GM21423 (cell line): ENCODE data around the gene ITSN2.

Experiments
- ATAC-seq: cut with Tn5 transposase; IDR thresholded peaks from one replicate; pipeline ENCODE4 v1.9.1; 2021; ENCODE audit warnings: mild to moderate bottlenecking, moderate library complexity; ENCODE audit not compliant: unreplicated experiment

The ITSN2 gene

DNA sequence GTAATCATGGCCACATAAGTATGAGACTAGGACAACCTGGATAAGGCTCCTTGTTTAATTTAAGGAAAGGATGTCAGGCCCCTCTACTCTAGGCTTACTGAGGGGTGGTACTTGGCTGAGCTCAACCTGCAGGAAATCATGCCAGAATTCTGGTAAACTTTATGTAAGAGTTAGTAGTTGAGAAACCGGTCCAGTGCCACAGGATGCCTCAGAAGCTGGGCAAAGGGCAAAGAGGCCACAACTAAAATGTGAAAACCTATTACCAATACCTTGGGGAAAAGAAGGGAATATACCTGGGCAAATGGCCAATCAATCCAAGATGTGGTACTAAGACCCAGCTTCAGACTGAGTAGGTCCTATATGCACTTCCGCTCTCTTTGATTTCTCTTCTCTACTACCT lies 86.7 kb downstream of the ITSN2 start:
- no peak for ATAC-seq

DNA sequence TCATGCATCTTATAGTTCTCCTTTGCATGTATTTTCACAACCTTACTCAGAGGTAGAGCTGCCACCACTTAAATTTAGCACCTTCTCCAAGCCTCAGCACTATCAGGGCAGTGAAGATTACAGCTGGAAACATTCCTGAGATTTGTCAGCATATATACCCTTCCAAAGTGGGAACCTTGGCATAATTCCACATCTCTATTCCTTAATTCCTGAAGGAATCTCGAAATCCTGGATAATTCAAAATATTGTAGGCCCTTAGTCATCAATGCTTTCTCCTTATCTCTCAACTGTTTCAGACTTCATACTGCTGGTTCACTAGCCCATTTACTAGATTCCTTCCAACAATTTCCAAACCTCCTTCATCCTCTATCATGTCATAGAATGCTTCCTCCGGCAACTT lies 87.4 kb downstream of the ITSN2 start:
- ATAC-seq: no peak

DNA sequence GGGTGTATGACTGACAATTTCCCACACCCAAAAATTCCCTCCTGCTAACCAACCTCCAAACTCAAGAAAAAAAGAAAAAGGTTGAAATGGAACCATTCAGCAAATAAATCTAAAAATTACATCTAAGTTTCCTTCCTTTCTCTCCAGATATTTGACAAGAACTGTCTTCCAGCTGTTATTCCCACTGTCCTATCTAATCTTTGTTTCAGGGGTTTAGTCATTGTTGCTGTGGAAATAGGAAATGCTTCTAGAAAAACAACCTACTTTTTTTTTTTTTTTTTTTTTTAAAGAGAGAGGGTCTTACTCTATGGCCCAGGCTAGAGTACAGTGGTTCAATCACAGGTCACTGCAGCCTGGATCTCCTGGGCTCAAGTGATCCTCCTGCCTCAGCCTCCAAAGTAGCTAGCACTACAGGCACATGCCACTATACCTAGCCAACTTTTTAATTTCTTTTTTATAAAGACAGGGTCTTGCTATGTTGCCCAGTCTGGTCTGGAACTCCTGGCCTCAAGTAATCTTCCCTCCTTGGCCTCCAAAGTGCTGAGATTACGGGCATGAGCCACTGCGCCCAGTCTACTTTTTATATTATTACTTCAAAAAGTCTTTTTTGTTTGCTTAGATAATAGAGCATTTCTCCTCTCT lies 88.1 kb downstream of the ITSN2 start:
- ATAC-seq: no peak

DNA sequence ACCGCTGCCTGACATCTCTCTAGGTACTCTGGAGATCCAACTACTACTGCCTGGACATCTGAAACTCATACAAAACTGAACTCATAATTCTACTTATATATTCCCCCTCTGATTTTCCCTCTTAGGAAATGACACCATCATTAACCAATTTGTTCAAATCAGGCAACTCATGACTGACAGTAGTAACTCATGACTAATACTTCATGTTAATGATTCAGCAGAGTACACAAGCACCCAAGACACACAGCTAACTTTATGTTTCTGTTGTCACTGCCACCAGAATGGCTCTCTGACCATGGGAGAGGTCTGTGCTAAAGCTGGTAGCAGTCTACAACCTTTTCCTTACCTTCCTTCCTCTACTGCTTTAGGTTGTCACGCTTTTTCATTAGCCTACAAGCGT lies 91.1 kb downstream of the ITSN2 start:
- ATAC-seq: no peak

DNA sequence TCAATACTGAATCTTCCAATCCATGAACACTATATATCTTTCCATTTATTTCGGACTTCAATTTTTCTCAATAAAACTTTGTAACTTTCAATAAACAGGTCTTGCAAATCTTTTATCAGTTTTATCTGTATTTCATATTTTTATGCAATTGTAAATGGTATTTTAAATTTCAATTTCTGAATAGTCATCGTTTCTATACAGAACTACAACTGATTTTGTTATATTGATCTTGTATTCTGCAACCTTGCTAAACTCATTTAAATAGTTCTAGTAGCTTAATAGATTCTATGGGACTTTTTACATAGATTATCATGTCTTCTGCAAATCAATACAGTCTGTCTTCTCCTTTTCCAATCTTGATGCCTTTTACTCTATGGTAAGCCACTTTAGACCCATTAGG lies 95.1 kb downstream of the ITSN2 start:
- no peak for ATAC-seq

DNA sequence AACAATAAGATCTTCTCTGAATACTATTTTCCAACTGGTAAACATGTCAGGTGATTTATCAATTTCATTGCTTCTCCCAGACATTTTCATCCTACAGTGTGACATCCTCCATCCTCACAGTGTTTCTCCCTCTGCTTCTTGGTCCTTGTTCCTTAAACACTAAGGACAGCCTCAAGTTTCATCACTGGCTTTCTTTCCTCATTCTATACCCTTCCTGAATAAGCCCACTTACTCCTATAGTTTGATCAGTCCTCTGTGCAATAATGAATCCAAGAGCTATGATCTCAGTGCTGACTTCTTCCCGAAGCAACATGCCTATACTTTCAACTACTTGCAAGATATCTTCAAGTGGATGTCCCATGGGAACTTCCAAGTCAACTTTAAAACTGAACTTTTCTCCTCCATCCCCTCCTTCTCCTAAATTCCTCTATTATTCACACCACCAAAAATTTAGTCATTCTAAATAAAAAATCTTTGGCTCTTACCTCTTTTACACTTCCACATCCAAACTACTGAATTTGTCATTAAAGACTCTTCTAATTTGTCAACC lies 97.8 kb downstream of the ITSN2 start:
- no peak for ATAC-seq

DNA sequence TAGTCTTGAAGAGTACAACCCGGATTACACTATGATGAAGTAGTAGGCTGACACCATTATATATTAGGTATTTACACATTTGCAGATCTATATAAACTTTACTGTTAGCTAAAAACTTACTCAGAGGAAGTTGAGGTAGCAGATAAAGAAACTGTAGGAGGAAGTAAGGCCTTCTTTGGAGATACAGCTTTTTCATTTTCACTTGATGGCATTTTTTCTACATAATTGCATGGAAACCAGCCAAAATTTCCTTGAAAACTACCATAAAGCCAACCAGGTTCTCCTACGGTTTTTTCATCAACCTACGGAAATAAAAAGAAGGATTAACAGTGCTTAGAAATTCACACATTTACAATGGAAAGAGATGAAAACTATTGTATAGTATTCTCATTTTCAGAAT lies 98.9 kb downstream of the ITSN2 start:
- ATAC-seq: no peak

DNA sequence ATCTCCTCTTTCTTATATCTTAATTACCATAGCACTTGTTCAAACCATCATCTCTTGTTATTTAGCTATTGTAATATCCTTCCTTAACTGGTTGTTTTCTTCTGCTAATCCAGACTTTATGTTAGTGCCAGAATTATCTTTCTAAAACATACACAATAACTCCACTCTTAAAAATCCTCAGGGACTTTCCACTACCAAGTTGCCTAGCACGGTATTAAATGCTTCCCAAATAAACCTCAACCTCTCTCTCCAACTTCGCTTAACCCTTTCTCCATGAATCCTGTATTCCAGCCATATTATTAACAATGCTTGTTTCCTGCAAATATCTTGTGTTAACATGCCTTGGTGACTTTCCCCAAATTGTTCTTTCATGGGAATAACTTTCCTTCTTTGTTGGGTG lies 101.0 kb downstream of the ITSN2 start:
- ATAC-seq: no peak

DNA sequence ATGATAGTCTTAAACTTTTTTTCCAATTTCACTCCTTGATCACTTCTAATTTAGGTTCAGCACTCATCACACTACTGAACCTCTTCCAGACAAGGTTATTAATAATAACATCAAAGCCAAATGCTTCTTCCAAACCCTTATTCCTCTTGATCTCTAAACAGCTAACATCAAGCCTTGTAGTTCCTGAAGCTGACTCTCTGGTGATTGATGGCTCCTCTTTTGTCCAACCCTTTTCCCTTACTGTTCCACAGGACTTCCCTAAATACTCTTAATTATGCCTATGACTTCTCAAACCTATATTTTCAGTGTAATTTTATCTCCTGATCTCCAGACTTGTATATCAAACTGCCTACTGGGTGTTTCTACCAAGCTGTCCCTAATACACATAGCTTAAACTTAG lies 101.6 kb downstream of the ITSN2 start:
- ATAC-seq: no peak

DNA sequence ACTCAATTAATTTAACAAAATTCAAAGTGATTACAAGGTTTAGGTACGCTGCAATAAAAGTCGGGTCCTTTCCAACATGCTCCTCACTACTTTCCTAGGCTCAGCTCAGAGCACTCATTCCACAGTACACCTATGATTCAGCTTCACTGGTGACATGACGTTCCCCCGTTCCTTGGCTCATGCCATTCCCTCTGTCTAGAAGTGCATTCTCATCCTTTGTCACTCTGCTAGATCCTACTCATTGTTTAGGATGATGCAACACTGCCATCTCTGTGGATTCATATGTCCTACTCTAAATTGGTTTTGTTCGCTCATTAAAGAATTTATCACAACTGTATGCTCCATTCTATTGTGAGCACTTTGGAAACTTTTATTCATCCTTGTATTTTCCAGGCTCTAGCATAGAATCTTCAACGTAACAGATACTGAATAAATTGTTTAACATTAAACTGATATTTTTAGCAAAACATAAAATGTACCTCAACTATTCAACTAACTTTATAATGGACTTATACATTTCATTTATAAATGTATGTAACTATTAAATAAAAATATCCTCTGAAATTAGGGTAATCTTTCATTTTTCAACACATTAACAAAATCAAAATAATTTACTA lies 106.9 kb downstream of the ITSN2 start:
- ATAC-seq: no peak

DNA sequence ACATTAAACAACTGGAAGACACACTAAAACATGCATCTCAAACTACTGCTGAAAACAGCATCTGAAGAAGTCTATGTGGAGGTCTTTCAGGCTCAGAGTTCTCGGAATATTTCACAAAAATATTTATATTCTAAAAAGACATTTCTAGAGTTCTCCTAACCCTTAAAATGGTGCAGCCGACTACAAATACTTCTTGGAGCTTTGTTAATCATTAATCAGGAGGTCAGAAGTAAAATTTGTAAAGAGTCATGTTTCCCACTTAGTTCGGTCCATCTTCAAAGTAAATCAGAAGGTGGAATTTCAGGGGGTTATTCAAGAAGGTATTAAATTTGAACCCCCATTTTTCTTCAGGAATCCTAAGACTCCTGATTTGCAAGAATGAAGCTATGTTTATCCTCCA lies 112.7 kb downstream of the ITSN2 start:
- ATAC-seq: no peak

DNA sequence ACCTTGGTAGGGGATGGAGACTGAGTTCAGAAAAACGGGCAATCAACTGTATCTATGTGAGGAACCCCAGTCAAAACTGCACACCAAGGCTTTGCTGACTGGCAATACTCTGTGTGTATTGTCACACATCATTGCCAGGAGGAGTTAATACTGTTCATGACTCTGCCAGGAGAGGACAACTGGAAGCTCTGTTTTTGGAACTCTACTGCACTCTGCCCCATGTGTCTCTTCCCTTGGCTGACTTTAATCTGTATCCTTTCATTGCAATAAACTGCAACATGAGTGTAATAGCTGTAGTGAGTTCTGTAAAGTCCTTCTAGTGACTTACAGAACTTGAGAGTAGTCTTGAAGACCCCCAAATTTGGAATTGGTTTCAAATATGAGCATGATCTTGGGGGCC lies 113.2 kb downstream of the ITSN2 start:
- ATAC-seq: no peak

DNA sequence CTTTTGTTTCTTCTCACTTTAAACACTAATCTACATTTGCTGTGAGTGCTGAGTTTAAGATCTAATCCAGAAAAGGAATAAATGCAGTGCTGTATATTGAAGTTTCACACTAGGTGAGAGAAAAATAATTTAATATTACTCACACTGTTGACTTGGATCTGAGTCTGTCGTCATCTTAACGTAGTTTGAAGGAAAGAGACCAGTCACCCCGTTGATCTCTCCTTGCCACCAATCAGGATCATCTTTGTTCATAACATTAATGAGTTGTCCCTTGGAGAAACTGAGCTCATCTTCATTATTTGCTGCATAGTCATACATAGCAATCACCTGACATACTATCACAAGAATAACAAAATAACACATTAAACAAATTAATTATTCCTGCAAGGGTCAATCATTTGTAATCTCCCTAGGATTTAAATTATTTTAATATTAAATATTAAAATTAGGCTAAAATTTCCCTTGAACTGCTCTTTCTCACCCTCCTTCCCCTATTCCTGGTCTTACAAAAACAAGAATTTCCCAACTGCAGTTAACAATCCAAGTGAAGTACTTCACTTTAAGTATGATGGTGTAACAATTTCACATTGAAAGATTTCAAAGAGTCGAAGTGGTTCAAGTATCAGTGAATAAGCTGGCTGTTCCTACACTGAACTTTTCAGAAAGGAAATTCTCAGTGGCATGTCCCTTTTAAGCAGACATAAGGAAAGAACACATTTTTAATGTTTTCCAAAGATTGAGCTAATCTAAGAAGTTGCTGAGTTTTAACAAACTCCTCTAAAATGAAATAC lies 114.2 kb downstream of the ITSN2 start:
- no peak for ATAC-seq

DNA sequence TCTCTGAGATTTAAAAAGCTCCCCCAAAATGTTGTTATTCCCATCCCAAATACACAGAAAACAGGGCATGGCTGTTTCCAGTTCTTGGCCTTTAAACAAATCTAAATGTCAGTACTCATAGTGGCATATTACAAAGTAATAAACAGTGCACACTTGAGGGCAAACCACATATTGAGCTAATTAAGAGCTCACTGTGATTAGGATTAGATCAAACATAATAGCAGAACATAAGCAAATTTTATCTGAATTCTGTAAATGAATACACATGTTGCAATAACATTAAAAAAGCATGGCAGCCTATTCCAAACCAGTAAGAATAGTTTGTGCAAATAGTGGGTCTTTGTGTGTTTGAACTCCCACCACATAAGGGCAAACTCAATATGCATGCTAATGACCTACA lies 118.8 kb downstream of the ITSN2 start:
- no peak for ATAC-seq

DNA sequence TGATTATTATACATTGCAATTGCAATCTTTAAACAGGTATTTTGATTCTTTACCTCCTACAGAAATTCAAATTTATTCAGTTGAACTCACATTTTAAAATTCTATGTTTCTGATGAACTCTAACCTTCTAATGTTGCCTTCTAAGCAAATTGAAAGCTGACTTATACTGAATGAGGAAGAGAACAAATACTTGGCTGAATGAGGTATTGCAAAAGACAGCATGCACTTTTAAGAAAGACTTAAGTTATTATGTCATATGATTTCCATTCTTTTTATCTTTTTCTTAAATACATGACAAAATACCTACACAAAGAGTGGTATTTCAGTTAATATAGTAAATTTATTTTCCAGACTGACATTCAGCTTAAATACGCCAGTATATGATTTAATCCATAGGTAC lies 120.8 kb downstream of the ITSN2 start:
- ATAC-seq: no peak

DNA sequence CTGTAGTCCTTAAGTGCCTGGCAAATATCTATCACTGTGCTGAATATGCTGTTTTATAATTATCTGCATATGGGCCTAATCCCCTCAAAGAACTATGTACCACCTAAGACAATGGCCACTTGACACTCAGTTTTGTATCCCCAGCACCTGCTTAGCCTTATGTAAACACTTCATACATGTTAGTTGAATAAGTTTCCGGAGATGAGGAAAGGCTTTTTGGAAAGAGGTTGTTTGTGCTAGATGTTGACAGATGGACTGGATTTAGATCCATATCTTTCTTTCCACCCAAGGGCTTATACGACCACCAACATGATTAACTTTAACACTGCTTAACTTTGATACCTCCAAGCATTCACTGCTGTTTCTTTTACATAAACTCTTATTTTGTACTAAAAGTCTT lies 122.2 kb downstream of the ITSN2 start:
- no peak for ATAC-seq

DNA sequence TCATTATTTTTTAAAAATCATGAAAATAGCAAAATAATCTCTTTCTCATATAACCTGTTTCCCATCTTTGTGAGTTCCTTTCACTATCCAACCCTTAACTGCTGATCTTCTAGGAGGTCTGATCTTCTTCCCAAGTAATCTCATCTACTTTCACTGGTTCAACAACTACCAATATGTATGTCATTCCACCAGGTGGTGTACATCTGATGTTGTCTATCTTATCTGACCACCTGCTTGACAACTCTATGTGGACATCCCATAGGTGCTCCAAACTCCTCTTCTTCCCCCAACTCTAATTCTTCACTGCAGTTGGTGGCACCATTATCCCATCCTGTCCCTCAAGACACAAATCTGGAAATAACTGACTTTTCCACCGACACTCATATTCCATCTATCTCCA lies 123.0 kb downstream of the ITSN2 start:
- ATAC-seq: no peak

DNA sequence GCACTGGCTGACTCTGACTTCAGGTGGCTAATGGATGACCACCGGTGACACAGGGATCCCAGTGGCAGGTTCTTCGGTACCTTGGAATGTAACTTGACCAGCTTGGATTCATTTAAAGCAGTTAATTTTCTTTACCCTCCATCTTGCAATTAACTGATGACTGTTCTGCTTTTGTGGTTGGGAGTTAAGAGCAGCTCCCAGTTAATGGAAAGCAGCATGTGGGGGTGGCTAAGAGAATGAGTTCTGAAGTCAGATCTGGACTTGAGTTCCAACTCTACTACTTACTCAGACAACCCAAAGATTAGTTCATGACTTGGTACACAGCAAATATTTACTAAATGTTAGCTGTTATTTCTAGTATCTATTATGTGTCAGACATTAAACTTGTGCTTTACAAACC lies 127.0 kb downstream of the ITSN2 start:
- no peak for ATAC-seq

DNA sequence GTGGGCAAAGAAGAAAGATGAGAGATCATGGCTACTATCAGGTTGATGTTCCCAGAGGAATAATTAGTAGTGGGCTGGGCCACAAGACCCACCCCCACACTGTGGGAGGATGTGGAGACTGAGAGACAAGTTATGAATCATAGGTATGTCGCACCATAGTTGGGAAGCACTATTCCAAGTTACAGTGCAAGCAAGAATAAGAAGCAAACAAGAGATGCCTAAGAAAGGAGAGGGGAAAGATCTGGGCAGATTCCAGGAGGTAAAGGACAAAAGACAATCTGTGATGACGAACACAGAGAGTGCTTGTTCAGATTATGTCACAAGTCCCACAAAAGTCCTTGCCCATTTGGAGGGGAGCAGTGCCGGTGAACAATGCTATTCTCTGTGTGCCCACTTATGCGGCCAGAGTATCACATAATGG lies 128.9 kb downstream of the ITSN2 start:
- no peak for ATAC-seq

DNA sequence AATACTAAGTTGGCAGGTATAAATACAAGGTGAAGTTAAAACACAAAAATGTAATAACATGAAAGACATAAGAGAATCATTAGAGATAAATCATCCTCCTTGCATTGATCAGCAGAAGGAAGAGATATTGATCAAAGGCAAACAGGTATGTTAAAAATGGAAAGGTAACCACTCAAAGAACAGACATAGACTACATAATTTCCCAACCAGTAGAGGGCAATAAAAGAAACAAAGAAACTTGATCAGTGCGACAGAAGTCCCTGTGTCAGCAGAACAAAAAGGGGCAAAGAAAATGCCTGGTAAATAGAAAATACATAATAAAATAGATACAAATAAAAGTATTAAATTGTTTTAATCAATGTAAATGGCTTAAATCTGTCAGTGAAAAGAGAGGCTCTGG lies 131.9 kb downstream of the ITSN2 start:
- ATAC-seq: no peak

DNA sequence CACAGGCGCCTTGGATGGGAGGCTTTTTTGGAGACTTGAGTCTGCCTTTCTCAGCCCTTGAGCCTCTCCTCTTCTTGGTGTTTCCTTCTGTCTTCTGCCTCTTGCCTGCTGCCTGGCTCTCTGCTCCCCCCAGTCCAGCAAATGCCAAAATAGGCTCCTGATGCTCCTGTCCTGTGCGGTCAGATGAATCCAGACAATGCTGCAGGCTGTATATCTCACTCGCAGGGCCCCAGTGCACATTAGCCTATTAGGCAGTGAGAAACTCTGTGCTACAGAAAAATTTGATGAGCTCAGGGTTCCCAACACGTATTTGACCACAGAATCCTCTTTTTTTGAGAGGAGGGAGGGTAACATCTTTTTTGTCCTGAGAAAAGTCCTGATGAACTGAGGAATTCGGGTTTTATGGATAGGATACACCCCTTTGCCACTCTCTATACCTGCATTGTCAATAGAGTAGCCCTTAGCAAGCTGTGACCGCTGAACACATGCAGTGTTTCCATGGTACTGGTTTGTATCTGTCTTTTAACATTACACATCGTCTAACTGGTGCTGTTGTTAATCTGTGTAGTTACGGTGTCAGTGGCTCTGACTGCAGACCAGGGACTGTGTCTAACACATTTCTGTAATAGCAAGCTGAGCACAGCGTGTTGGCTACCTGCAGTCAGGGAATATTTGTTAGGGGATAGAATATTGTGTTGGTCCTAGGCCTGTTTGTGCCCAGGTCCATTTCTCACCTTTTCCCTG lies 134.7 kb downstream of the ITSN2 start:
- no peak for ATAC-seq
